ENCODE results near the gene PDE6C. TPM values are rescaled to one million over a fixed set of nuclear protein-coding genes. Genes with fewer than 3 reads are reported as not detected.

Gene PDE6C
- total and polyA plus RNA-seq, 2 donors (not counting 1 experiment from before 2014, with no cell fraction given), result not detected

DNA sequence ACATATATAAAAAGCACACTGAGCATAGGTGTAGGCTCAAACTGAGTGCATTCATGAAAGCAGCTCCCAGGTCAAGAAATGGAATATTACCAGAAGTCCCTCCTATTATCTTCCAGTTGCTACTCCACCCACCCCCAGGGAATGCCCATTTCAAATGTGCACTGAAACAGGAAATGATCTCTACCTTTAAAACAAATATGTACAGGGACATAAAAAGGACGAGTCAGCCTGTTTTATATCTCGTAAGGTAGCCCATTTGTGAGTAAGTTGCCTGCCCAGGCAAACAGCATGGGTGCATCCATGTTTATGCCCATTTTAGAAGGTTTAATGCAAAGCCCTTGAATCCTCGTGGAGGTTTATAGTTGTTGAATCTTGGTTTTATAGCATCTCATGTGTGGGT is 35.4 kb upstream of the PDE6C start:
- Histone ChIP-seq H3K27me3 (ENCODE audit: control insufficient read depth, insufficient read depth, low read length) (peaks cover 4% of the 10 kb centered on the region), H3K4me3 (replicated peaks in 1 of 4; ENCODE audit: control extremely low read depth in 1 of 4, insufficient read depth in 1 of 4, low read depth in 3 of 4, low read length in 4 of 4) (no peak overlapping the region), H3K4me2 (ENCODE audit: extremely low read depth, insufficient read depth, low read length) (no peak overlapping the region), H3K9ac (ENCODE audit: insufficient read depth, low read length) (no peak overlapping the region), H4K20me1 (ENCODE audit: control insufficient read depth, extremely low read depth, insufficient read depth, low read length) (no peaks in the 10 kb centered on the region), H3K36me3 (ENCODE audit: control insufficient read depth, insufficient read depth, low read length) (no peaks in the 10 kb centered on the region), H3K4me1 (ENCODE audit: control insufficient read depth, extremely low read depth, insufficient read depth, low read length) (no peaks in the 10 kb centered on the region), H2AFZ (ENCODE audit: low read length) (no peak overlapping the region), H3K9me3 (ENCODE audit: control insufficient read depth, insufficient read depth, low read depth, low read length) (no peaks in the 10 kb centered on the region), H3K79me2 (ENCODE audit: control insufficient read depth, insufficient read depth, low read length) (no peaks in the 10 kb centered on the region), H3K27ac (ENCODE audit: insufficient read depth, low read length) (no peak overlapping the region)
- no peak for DNase-seq (ENCODE audit: low read depth in 2 of 2)
- TF ChIP-seq, protein P1, sequence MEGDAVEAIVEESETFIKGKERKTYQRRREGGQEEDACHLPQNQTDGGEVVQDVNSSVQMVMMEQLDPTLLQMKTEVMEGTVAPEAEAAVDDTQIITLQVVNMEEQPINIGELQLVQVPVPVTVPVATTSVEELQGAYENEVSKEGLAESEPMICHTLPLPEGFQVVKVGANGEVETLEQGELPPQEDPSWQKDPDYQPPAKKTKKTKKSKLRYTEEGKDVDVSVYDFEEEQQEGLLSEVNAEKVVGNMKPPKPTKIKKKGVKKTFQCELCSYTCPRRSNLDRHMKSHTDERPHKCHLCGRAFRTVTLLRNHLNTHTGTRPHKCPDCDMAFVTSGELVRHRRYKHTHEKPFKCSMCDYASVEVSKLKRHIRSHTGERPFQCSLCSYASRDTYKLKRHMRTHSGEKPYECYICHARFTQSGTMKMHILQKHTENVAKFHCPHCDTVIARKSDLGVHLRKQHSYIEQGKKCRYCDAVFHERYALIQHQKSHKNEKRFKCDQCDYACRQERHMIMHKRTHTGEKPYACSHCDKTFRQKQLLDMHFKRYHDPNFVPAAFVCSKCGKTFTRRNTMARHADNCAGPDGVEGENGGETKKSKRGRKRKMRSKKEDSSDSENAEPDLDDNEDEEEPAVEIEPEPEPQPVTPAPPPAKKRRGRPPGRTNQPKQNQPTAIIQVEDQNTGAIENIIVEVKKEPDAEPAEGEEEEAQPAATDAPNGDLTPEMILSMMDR (conservative IDR thresholded peaks at IDR 0.05 in 1 of 2, IDR thresholded peaks at IDR 0.05 in 1 of 2; ENCODE audit: low read depth in 1 of 2, low read length in 2 of 2), result no peak
- no peak for TF ChIP-seq EZH2 (IDR thresholded peaks at IDR 0.05; ENCODE audit: low read length, missing control alignments)

DNA sequence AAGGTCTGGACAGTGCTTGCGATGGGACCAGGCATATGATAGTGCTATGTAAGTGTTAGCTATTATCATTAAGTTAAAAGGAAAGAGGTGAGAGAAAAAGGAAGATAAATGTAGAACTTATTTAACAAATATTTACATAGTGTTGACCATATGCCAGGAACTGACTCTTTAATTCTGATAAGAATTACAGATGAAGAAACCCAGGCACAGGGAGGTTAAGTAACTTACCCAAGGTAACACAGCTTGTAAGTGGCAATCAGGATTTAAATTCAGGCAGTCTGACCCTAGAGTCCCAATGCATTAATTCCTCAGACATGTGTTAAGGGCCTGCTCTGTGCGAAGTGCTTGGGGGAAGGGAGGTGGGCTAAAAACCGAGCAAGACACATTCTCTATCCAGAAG is 34.8 kb upstream of the PDE6C start:
- Histone ChIP-seq H3K79me2 (ENCODE audit: control insufficient read depth, insufficient read depth, low read length) (no peaks in the 10 kb centered on the region), H3K27ac (ENCODE audit: insufficient read depth, low read length) (no peak overlapping the region), H3K4me3 (replicated peaks in 1 of 4; ENCODE audit: control extremely low read depth in 1 of 4, insufficient read depth in 1 of 4, low read depth in 3 of 4, low read length in 4 of 4) (no peak overlapping the region), H3K4me1 (ENCODE audit: control insufficient read depth, extremely low read depth, insufficient read depth, low read length) (no peaks in the 10 kb centered on the region), H4K20me1 (ENCODE audit: control insufficient read depth, extremely low read depth, insufficient read depth, low read length) (no peaks in the 10 kb centered on the region), H2AFZ (ENCODE audit: low read length) (no peak overlapping the region), H3K27me3 (ENCODE audit: control insufficient read depth, insufficient read depth, low read length) (peaks cover 4% of the 10 kb centered on the region), H3K9me3 (ENCODE audit: control insufficient read depth, insufficient read depth, low read depth, low read length) (no peaks in the 10 kb centered on the region), H3K4me2 (ENCODE audit: extremely low read depth, insufficient read depth, low read length) (no peak overlapping the region), H3K36me3 (ENCODE audit: control insufficient read depth, insufficient read depth, low read length) (no peaks in the 10 kb centered on the region), H3K9ac (ENCODE audit: insufficient read depth, low read length) (no peak overlapping the region)
- TF ChIP-seq EZH2 (IDR thresholded peaks at IDR 0.05; ENCODE audit: low read length, missing control alignments), result no peak
- TF ChIP-seq, protein P1 (conservative IDR thresholded peaks at IDR 0.05 in 1 of 2, IDR thresholded peaks at IDR 0.05 in 1 of 2; ENCODE audit: low read depth in 1 of 2, low read length in 2 of 2), result no peak
- no peak for DNase-seq (ENCODE audit: low read depth in 2 of 2)

DNA sequence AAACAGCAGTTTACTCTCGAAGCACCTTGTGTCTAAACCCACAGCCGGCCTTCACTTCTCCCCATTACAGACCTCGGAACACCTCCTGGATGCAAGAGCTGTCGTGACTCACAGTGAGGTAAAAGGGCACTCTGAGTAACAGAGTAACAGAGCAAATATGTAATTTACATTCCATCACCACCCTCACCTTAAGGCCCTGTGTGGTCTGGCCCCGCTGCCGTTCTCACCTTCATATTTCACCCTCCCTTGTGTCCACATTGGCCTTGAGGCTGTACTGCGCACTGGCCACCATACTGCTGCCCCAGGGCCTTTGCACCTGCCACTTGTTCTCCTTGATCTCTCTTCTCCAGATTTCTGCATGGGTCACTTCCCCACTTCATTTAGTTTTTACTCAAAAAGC is 33.2 kb upstream of the PDE6C start:
- Histone ChIP-seq H3K27ac (ENCODE audit: insufficient read depth, low read length) (no peak overlapping the region), H2AFZ (ENCODE audit: low read length) (no peak overlapping the region), H3K4me1 (ENCODE audit: control insufficient read depth, extremely low read depth, insufficient read depth, low read length) (no peaks in the 10 kb centered on the region), H3K79me2 (ENCODE audit: control insufficient read depth, insufficient read depth, low read length) (no peaks in the 10 kb centered on the region), H3K27me3 (ENCODE audit: control insufficient read depth, insufficient read depth, low read length) (no peaks in the 10 kb centered on the region), H3K4me3 (replicated peaks in 1 of 4; ENCODE audit: control extremely low read depth in 1 of 4, insufficient read depth in 1 of 4, low read depth in 3 of 4, low read length in 4 of 4) (no peak overlapping the region), H3K9ac (ENCODE audit: insufficient read depth, low read length) (no peak overlapping the region), H3K36me3 (ENCODE audit: control insufficient read depth, insufficient read depth, low read length) (no peaks in the 10 kb centered on the region), H4K20me1 (ENCODE audit: control insufficient read depth, extremely low read depth, insufficient read depth, low read length) (no peaks in the 10 kb centered on the region), H3K9me3 (ENCODE audit: control insufficient read depth, insufficient read depth, low read depth, low read length) (no peaks in the 10 kb centered on the region), H3K4me2 (ENCODE audit: extremely low read depth, insufficient read depth, low read length) (no peak overlapping the region)
- DNase-seq (ENCODE audit: low read depth in 2 of 2), result peak in 1 of 2 donors; percentile 43
- no peak for TF ChIP-seq EZH2 (IDR thresholded peaks at IDR 0.05; ENCODE audit: low read length, missing control alignments)
- TF ChIP-seq, protein P1 (conservative IDR thresholded peaks at IDR 0.05 in 1 of 2, IDR thresholded peaks at IDR 0.05 in 1 of 2; ENCODE audit: low read depth in 1 of 2, low read length in 2 of 2), result no peak
